K562 (cell line): Measurements from ENCODE around the gene CYLD. TPM values are rescaled to one million over a fixed set of nuclear protein-coding genes. Genes with fewer than 3 reads are reported as not detected.

Experiments used
- ATAC-seq: fragments of 200-7000 bp; cut with Tn5 transposase; 3 replicates; pipeline ENCODE4 v1.9.1; 2020; ENCODE audit warnings: moderate library complexity
- BruUV-seq: library from RNA; stranded (reverse); fragments of 400-500 nt; replicated peaks from 2 replicates; lab custom pipeline; 2021; lab: Mats Ljungman, UMichigan
- CTCF ChIA-PET: fragments of 300-600 bp; formaldehyde crosslinking; extraction: SDS; loops from one replicate; lab custom pipeline; 2021; ENCODE audit warnings: low intra/inter-chr PET ratio; lab: Yijun Ruan, JAX
- POLR2A ChIA-PET: fragments of 300-600, 350-650 bp; sonication (Branson Sonifier 250); formaldehyde crosslinking; extraction: SDS; loops from one replicate; lab custom pipeline; 2021; ENCODE audit warnings: antibody characterized with exemption, inconsistent platforms; lab: Yijun Ruan, JAX
- DNase-seq, 4 experiments: peaks; one replicate each; pipeline versions ENCODE4 v3.0.0 to v3.0.0-alpha.2; 2011 to 2018; ENCODE audit warnings: low spot score in 3 of 4, mixed read lengths in 3 of 4; ENCODE audit errors: extremely low read depth in 1 of 4
- FAIRE-seq: peaks from 2 replicates; lab custom pipeline; 2011; peaks lifted over from hg19 to GRCh38; lab: Jason Lieb, UNC
- H2AFZ ChIP-seq: 2 replicates; pipeline ENCODE4 v1.6.0; 2011; ENCODE audit warnings: low read depth, low read length, control low read depth, inconsistent platforms
- H3K27ac ChIP-seq: fragments of 200-600 bp; 3 replicates; pipeline ENCODE4 v1.8.0; 2011; ENCODE audit warnings: low read depth, mild to moderate bottlenecking, control low read depth, inconsistent platforms, low read length, moderate library complexity, mixed read lengths; ENCODE audit errors: extremely low read depth
- H3K27me3 ChIP-seq, 2 experiments: fragments of 300-600 bp in 1 of 2; 2 replicates in 1 of 2; 3 replicates in 1 of 2; pipeline versions ENCODE4 v1.6.0 to v1.8.0; 2011; ENCODE audit warnings: inconsistent platforms in 2 of 2, low read length in 2 of 2, mild to moderate bottlenecking in 1 of 2, mixed read lengths in 1 of 2, moderate library complexity in 1 of 2; ENCODE audit not compliant: control insufficient read depth in 2 of 2, insufficient read depth in 2 of 2
- H3K36me3 ChIP-seq: fragments of 300-600 bp; 3 replicates; pipeline ENCODE4 v1.8.0; 2011; ENCODE audit warnings: mild to moderate bottlenecking, low read length, inconsistent platforms; ENCODE audit not compliant: control insufficient read depth, insufficient read depth
- H3K4me1 ChIP-seq, 2 experiments: fragments of 200-600 bp in 1 of 2; replicated peaks in 1 of 2; 2 replicates in 1 of 2; 3 replicates in 1 of 2; pipeline versions ENCODE4 v1.5.1 to v1.8.0; 2011; ENCODE audit warnings: inconsistent platforms in 2 of 2, low read length in 2 of 2, mild to moderate bottlenecking in 1 of 2, mixed read lengths in 1 of 2, moderate library complexity in 1 of 2; ENCODE audit not compliant: control insufficient read depth in 2 of 2, insufficient read depth in 2 of 2
- H3K4me2 ChIP-seq: 2 replicates; pipeline ENCODE4 v1.6.1; 2011; ENCODE audit warnings: low read length, control low read depth, inconsistent platforms, mixed read lengths; ENCODE audit not compliant: insufficient read depth
- H3K4me3 ChIP-seq: fragments of 200-600 bp; sonication (generic), shearing (Covaris generic); 2 replicates; pipeline ENCODE4 v1.5.1; 2016; ENCODE audit warnings: control low read depth, inconsistent platforms
- H3K79me2 ChIP-seq: fragments of 200-600 bp; 3 replicates; pipeline ENCODE4 v1.8.0; 2011; ENCODE audit warnings: low read length, inconsistent platforms; ENCODE audit not compliant: control insufficient read depth, insufficient read depth
- H3K9ac ChIP-seq, 2 experiments: 2 replicates each; pipeline versions ENCODE4 v1.6.0 to v1.6.1; 2011; ENCODE audit warnings: low read depth in 2 of 2, low read length in 2 of 2, control low read depth in 1 of 2, inconsistent platforms in 1 of 2, mild to moderate bottlenecking in 1 of 2, mixed read lengths in 1 of 2; ENCODE audit not compliant: insufficient read depth in 1 of 2
- H3K9me1 ChIP-seq: one replicate; pipeline ENCODE4 v1.6.0; 2011; ENCODE audit warnings: inconsistent platforms, mild to moderate bottlenecking, low read length, moderate library complexity; ENCODE audit not compliant: control insufficient read depth, insufficient read depth
- H3K9me3 ChIP-seq: replicated peaks from 2 replicates; pipeline ENCODE4 v1.5.1; 2011; ENCODE audit warnings: low read depth, low read length, inconsistent platforms; ENCODE audit not compliant: control insufficient read depth, insufficient read depth
- H4K20me1 ChIP-seq: replicated peaks from 2 replicates; pipeline ENCODE4 v1.6.1; 2011; ENCODE audit warnings: low read length, inconsistent platforms, mixed read lengths; ENCODE audit not compliant: control insufficient read depth, insufficient read depth
- ARNT ChIP-seq, 2 experiments: fragments of 450-650 bp; IDR thresholded peaks; 2 replicates each; pipeline ENCODE4 v1.6.1; 2016; ENCODE audit warnings: mild to moderate bottlenecking in 1 of 2
- ATF1 ChIP-seq, 2 experiments: fragments of 450-650 bp in 1 of 2; IDR thresholded peaks; 2 replicates each; pipeline ENCODE4 v1.6.1; 2016; ENCODE audit warnings: missing compliant biosample characterization in 1 of 2, missing genetic modification characterization in 1 of 2
- COPS2 ChIP-seq: fragments of 450-650 bp; conservative IDR thresholded peaks from 2 replicates; pipeline ENCODE4 v1.6.1; 2016; ENCODE audit warnings: mild to moderate bottlenecking, moderate library complexity
- CREM ChIP-seq: IDR thresholded peaks from 2 replicates; pipeline ENCODE4 v1.6.1; 2014; ENCODE audit warnings: antibody characterized with exemption, low read depth
- ILF3 ChIP-seq: fragments of 450-650 bp; IDR thresholded peaks from 2 replicates; pipeline ENCODE4 v1.6.1; 2018; ENCODE audit warnings: antibody characterized with exemption, mild to moderate bottlenecking, moderate library complexity, borderline replicate concordance
- KLF6 ChIP-seq: fragments of 250-450 bp; sonication (Bioruptor Pico); IDR thresholded peaks from 2 replicates; pipeline ENCODE4 v1.4.0; 2020; ENCODE audit warnings: mild to moderate bottlenecking, moderate library complexity, borderline replicate concordance
- MCM2 ChIP-seq: fragments of 450-650 bp; IDR thresholded peaks from 2 replicates; pipeline ENCODE4 v1.6.1; 2017; ENCODE audit warnings: low read depth, mild to moderate bottlenecking
- NFYB ChIP-seq: IDR thresholded peaks from 2 replicates; pipeline ENCODE4 v1.6.1; 2011; ENCODE audit warnings: mild to moderate bottlenecking, moderate library complexity; ENCODE audit not compliant: insufficient read length; ENCODE audit errors: extremely low read depth
- NKRF ChIP-seq: fragments of 450-650 bp; IDR thresholded peaks from 2 replicates; pipeline ENCODE4 v1.6.1; 2016; ENCODE audit warnings: borderline replicate concordance
- STAT6 ChIP-seq: sonication (generic); formaldehyde crosslinking; IDR thresholded peaks from 2 replicates; pipeline ENCODE4 v1.8.1; 2023; ENCODE audit warnings: mild to moderate bottlenecking, missing genetic modification reagents
- TAF9B ChIP-seq: fragments of 450-650 bp; IDR thresholded peaks from 2 replicates; pipeline ENCODE4 v1.6.1; 2018; ENCODE audit warnings: mild to moderate bottlenecking; ENCODE audit not compliant: partially characterized antibody
- THAP12 ChIP-seq: fragments of 250-450 bp; sonication (Bioruptor Pico); IDR thresholded peaks from 2 replicates; pipeline ENCODE4 v1.9.0; 2021; ENCODE audit warnings: mild to moderate bottlenecking, inconsistent platforms
- XRCC5 ChIP-seq: fragments of 200-400 bp; formaldehyde crosslinking; IDR thresholded peaks from 2 replicates; pipeline ENCODE4 v1.6.1; 2017; ENCODE audit warnings: low read depth, mild to moderate bottlenecking, low read length
- ZNF146 ChIP-seq: IDR thresholded peaks from one replicate; pipeline ENCODE4 v1.6.1; 2018; ENCODE audit warnings: missing compliant biosample characterization; ENCODE audit not compliant: unreplicated experiment
- WGBS: fragments of 100-300 bp; shearing (Covaris generic); methylation state at CpG from one replicate; pipeline ENCODE4 v1.1.6; 2016; ENCODE audit warnings: low coverage, mixed read lengths; ENCODE audit not compliant: insufficient coverage; ENCODE audit errors: missing lambda C conversion rate; 5-methylcytosine and 5-hydroxymethylcytosine counted together
- in situ Hi-C: fragments of 300-500 bp; cut with MboI; formaldehyde crosslinking; loops from 4 replicates; pipeline ENCODE4 v1.15.0; 2018; ENCODE audit warnings: inconsistent platforms, mixed read lengths
- intact Hi-C: fragments of 100-400 bp; cut with micrococcal nuclease; formaldehyde crosslinking; loops from 2 replicates; pipeline ENCODE4 v1.14.2; 2022
- polyA plus RNA-seq, 8 experiments: library from polyadenylated mRNA; depleted of rRNA in 4 of 8; stranded (reverse) in 5 of 8; unstranded in 3 of 8; fragments of >200 nt; fragmentation: Nextera tagmentation in 2 of 8; fragmentation: Illumina TruSeq in 1 of 8; extraction: Ambion mirVana in 2 of 8; extraction: Trizol in 1 of 8; gene quantifications; 2 replicates each; pipeline versions ENCODE4 v1.2.1 to v1.2.3, GENCODE V29; 2011 to 2014; ENCODE audit warnings: inconsistent platforms in 1 of 8, missing spikeins in 1 of 8
- total RNA-seq, 7 experiments: library from RNA; depleted of rRNA in 6 of 7; stranded (reverse); fragments of >200 nt in 6 of 7; fragmentation: Illumina TruSeq in 2 of 7; extraction: Trizol in 2 of 7; gene quantifications; 2 replicates each; pipeline versions ENCODE4 v1.2.1 to v1.2.3, GENCODE V29; 2011 to 2021; ENCODE audit warnings: low replicate concordance in 1 of 7

CYLD gene
- total and polyA plus RNA-seq, 9 of the 15 experiments (the other 6 are each of a cell fraction or from before 2014, with no cell fraction given) = 3.4 to 7.4 (median 5.3) TPM

GRCh38 chr16:50838885-50839284 lies 97.0 kb downstream of the CYLD start:
- TF ChIP-seq TAF9B (no peak), THAP12 (CRISPR knock-in tag) (no peak), ATF1 (CRISPR knock-in tag; IDR thresholded peaks at IDR 0.05) (no peak), ATF1 (tag; IDR thresholded peaks at IDR 0.05) (no peak), KLF6 (CRISPR knock-in tag) (no peak), NFYB (no peak), MCM2 (no peak), CREM (no peak), ZNF146 (CRISPR knock-in tag) (no peak), ILF3 (no peak), NKRF (no peak), STAT6 (no peak), ARNT (IDR thresholded peaks at IDR 0.05) (no peak), XRCC5 (no peak), COPS2 (no peak)
- WGBS = 30% methylated on average over 2 of the region's 2 CpGs

More at GRCh38 chr16:50838885-50839284, 97.0 kb downstream of the CYLD start:
- Histone ChIP-seq H3K79me2 (no peaks in the 10 kb centered on the region), H3K9me3 (no peaks in the 10 kb centered on the region), H3K4me3 (no peak overlapping the region), H3K36me3 (no peaks in the 10 kb centered on the region), H3K9me1 (no peaks in the 10 kb centered on the region), H2AFZ (no peak overlapping the region), H4K20me1 (no peaks in the 10 kb centered on the region; the same call in 1 of the 2 replicates), H3K4me1 (peaks cover 17 to 19% of the 10 kb centered on the region in 2 experiments), H3K4me2 (no peak overlapping the region), H3K27me3 (peaks cover 0 to 25% of the 10 kb centered on the region in 2 experiments; a peak in 2 of 5 replicates), H3K27ac (no peak overlapping the region), H3K9ac (no peak overlapping the region)
- no TSS peak for BruUV-seq
- FAIRE-seq (no peak), DNase-seq (no peak), ATAC-seq (no peak)
- CTCF ChIA-PET = no interaction called here
- POLR2A ChIA-PET = no interaction called here
- in situ Hi-C loops (no loop called here), intact Hi-C loops (no loop called here)
